T1000 (cell line): ENCODE results near the gene RFXANK.

ENCODE experiments used
- DNase-seq: peaks from one replicate; lab custom pipeline; 2025; ENCODE audit warnings: mixed read lengths; lab: John Stamatoyannopoulos, UW

RFXANK gene

DNA sequence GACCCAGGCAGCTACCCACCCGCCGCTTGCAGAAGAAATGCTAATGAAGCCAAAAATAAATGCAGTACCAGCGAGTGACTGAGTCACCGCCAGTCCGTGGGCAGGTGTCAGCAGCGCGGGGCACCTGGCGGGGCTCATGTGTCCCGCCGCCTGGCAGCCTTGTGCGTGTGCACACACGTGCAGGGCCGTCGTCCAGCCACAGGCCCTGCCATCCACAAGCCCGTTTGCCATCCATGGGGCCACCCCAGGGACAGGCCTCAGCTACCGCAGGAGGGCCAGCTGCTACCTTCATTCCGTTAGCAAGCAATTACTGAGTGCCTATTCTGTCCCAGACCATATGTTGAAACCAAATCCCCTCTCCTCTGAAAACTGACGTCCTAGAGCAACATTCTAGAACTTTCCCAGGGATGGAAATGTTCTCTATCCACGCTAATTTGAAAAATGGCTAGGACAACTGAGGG lies 40.2 kb downstream of the RFXANK start:
- DNase-seq: no peak

DNA sequence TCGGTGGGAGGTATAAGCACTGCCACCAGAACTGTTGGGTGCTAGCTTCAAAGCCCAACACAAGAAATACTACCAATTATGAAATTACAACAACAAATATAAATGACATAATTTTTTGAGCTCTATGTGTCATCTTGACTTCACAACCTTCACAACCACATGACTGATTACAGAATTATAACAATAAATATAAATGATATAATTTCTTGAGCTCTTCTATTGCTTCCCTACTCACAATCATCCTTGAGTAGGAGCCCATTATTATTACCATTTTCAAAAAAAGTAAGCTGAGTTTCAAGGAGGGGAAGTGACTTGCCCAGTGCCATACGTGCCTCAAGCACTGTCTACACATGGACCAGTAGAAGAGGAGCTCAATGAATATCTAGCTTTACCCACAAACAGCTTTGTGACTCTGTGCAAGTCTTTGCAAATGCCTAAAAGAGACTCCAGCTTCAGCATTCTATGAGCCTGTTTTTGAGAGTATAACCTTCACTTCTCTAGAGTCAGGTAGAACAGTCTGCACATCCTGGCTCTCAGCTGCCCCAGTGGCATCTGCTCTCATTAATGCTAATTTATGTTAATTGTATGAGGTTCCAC lies 42.3 kb downstream of the RFXANK start:
- DNase-seq: no peak

DNA sequence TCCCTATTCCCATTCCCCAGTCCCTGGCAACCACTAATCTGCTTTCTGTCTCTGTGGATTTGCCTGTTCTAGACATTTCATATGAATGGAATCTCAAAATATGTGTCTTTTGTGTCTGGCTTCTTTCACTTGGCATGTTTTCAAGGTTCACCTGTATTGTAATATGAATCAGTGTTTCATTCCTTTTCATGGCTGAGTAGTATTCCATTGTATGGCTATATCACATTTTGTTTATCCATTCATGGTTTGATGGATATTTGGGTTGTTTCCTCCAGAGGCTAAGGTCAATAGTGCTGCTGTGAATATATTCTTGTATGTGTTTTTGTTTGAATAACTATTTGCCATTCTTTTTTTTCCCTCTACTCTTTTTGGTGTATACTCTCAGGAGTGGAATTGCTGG lies 44.1 kb downstream of the RFXANK start:
- DNase-seq: no peak

DNA sequence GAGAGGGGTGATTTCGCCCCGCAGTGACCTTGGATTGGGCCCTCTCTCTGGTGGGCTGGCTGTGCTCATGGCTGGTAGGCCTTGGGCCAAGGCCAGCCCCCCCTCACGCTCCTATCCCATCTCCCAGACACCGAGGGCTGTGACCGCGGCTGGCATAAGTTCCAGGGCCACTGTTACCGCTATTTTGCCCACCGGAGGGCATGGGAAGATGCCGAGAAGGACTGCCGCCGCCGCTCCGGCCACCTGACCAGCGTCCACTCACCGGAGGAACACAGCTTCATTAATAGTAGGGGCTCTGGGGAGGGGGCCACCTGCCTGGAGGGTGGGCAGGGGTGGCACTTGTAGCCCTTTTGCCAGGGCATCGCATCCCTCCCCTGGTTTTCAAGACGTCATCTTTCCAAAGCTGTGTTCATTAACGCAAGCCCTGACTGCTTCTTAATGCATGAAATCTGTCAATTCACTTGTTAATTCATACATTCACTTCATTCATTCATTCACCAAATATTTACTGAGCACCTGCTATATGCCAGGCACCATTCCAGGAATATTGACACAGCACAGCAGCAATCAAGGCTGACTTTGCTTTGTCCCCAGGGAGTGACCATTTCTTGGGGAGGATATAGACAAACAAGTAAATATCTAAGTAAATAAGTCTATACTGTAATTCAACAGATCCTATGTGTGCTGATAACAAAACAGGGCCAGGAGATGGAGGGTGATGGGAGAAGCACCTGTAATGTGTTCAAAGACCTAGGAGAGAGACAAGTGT lies 46.3 kb downstream of the RFXANK start:
- DNase-seq: no peak

DNA sequence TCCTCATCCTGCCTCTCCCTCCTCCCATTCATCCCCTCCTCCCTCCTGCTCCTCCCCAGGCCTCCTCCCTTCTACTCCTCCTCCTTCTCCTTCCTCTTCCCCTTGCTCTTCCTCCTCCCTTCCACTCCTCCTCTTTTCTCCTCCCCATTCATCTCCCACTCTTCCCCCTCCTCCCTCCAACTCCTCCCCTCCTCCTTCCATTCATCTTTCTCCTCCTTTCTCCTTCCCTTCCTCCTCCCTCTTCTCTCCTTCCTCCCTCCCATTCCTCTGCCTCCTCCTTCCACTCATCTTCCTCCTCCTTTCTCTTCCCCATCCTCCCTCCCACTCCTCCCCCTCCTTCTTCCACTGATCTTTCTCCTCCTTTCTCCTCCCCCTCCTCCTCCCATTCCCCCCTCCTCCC lies 47.6 kb downstream of the RFXANK start:
- no peak for DNase-seq

DNA sequence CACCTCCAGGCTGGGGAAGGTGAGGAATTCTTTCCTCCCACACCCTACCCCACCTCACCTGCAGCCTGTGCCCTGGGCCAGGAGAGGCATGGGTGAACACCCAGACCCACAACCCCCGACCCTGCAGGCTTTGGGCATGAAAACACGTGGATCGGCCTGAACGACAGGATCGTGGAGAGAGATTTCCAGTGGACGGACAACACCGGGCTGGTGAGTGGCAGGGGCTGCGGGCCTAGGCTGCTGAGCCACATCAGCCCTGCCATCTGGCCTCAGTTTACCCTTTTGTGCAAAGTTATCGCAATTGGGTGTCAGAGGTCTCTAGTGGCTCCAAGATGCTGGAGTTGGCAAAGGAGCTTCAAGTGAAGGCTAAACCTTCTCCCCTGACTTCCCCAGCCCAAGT lies 48.4 kb downstream of the RFXANK start:
- DNase-seq: no peak

DNA sequence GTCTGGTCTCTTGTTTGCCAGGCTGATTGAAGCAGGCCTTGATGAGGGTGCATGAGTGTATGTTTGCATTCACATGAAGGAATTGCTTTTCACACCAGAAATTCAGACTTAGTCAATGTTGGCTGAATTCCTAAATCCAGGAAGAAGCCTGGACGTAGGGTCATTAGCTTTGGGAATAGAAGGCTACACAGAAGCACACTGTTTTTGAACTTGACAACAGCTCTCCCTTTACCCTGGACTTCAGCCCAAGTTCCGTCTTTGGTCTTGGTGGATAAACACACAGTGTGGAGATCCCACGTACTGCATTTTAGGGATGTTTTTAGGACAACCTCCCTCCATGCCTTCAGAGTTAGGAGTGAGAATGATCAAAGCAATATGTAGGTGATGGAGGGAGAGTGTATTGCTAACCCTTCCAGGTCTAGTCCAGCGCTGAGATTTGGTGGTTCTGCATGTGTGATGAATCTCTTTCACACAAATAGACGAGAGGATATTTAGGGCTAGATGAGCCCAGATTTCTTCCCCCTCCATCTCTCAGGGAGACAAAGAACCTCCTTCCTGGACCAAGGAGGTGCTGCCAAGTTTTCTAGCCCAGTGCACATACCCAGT lies 58.2 kb downstream of the RFXANK start:
- no peak for DNase-seq
